ENCODE results near the gene ARFIP2. TPM values are rescaled to one million over a fixed set of nuclear protein-coding genes. Genes with fewer than 3 reads are reported as not detected.
A peak's percentile ranks its signal among the peaks of the same experiment; 100 is the strongest.

ARFIP2 gene
- total and polyA plus RNA-seq, 10 donors, result 23.4 to 72.7 (median 36.1) TPM

DNA sequence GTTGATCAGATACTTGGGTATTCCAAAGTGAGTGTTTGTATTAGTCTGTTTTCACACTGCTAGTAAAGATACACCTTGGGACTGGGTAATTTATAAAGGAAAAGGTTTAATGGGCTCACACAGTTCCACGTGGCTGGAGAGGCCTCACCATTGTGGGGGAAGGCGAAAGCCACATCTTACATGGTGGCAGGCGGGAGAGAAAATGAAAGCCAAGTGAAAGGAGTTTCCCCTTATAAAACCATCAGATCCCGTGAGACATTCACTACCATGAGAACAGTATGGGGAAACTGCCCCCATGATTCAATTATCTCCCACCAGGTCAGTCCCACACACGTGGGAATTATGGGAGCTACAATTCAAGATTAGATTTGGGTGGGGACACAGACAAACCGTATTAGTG lies 7.2 kb upstream of the ARFIP2 start:
- TF ChIP-seq POLR2A (IDR thresholded peaks at IDR 0.05) (no peak), POLR2AphosphoS5 (IDR thresholded peaks at IDR 0.05) (no peak)
- TF ChIP-seq, protein P1, sequence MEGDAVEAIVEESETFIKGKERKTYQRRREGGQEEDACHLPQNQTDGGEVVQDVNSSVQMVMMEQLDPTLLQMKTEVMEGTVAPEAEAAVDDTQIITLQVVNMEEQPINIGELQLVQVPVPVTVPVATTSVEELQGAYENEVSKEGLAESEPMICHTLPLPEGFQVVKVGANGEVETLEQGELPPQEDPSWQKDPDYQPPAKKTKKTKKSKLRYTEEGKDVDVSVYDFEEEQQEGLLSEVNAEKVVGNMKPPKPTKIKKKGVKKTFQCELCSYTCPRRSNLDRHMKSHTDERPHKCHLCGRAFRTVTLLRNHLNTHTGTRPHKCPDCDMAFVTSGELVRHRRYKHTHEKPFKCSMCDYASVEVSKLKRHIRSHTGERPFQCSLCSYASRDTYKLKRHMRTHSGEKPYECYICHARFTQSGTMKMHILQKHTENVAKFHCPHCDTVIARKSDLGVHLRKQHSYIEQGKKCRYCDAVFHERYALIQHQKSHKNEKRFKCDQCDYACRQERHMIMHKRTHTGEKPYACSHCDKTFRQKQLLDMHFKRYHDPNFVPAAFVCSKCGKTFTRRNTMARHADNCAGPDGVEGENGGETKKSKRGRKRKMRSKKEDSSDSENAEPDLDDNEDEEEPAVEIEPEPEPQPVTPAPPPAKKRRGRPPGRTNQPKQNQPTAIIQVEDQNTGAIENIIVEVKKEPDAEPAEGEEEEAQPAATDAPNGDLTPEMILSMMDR (IDR thresholded peaks at IDR 0.05 in 8 of 11, conservative IDR thresholded peaks at IDR 0.05 in 3 of 11), result no peak
- intact Hi-C loops (cut with DNase I; ENCODE audit: low total_unique reads), result no loop called here
- DNase-seq, result no peak
- WGBS, 5 donors, result 74 to 95% (median 86%) methylated on average over 6 of the region's 6 CpGs
- no peak overlapping the region for H3K4me3 ChIP-seq
- peaks cover 0 to 99% (median 42%) of the 10 kb centered on the region in 6 donors for H3K36me3 ChIP-seq
- no peak overlapping the region for H3K27ac ChIP-seq
- H3K4me1 ChIP-seq, result peaks cover 3 to 45% (median 15%) of the 10 kb centered on the region in 6 donors
- no peaks in the 10 kb centered on the region for H3K9me3 ChIP-seq
- H3K27me3 ChIP-seq (replicated peaks in 1 of 7), result no peaks in the 10 kb centered on the region

DNA sequence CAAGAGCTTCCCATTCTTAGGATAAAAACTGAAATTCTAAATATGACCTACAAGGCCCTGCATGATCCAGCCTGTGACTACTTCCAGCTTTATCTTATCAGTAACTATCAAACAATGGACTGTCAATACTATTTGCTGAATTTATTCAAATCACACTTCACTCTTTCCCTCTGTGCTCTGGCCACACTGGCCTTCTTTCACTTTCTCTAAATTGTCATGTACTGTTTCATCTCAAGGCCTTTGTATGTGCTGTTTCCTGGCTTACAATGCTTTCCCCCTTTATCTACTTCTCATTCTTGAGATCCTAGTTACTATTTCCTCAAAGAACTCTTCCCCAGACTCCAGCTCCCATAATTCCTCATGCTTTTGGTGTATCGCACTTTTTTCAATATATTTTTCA lies 5.8 kb upstream of the ARFIP2 start:
- no peak for DNase-seq
- Histone ChIP-seq H3K4me3 (no peak overlapping the region), H3K27ac (peak overlapping the region in 7 of 8 donors; percentile 17 to 73 (median 26)), H3K9me3 (no peaks in the 10 kb centered on the region), H3K4me1 (peaks cover 14 to 59% (median 29%) of the 10 kb centered on the region in 6 donors), H3K36me3 (peaks cover 0 to 97% (median 45%) of the 10 kb centered on the region in 6 donors), H3K27me3 (replicated peaks in 1 of 7) (no peaks in the 10 kb centered on the region)
- WGBS, 5 donors, result 71 to 93% (median 82%) methylated on average over 1 of the region's 1 CpG
- intact Hi-C loops (cut with DNase I; ENCODE audit: low total_unique reads), result no loop called here
- TF ChIP-seq POLR2AphosphoS5 (IDR thresholded peaks at IDR 0.05) (no peak), POLR2A (IDR thresholded peaks at IDR 0.05) (no peak)
- TF ChIP-seq, protein P1 (IDR thresholded peaks at IDR 0.05 in 8 of 11, conservative IDR thresholded peaks at IDR 0.05 in 3 of 11), result no peak

DNA sequence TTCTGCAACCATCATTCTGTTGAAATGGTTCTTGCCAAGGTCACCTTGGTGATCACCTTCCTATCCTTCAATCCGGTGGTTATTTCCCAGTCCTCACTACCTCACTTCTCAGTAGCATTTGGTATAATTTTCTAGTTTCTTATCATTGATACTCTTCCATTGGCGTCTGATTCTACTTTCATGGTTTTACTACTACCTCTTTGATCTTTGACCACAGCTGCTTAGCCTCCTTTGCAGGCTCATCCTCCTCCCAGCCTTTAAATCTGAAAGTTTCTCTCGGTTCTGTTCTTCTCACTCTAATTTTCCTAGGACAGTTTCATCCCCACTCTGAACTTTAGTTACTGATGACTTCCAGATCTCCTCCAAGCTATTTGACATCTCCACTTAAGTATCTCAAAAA lies 5.1 kb upstream of the ARFIP2 start:
- H3K4me3 ChIP-seq, result no peak overlapping the region
- no peaks in the 10 kb centered on the region for H3K27me3 ChIP-seq (replicated peaks in 1 of 7)
- no peaks in the 10 kb centered on the region for H3K9me3 ChIP-seq
- peaks cover 0 to 91% (median 43%) of the 10 kb centered on the region in 6 donors for H3K36me3 ChIP-seq
- TF ChIP-seq POLR2A (IDR thresholded peaks at IDR 0.05) (no peak), POLR2AphosphoS5 (IDR thresholded peaks at IDR 0.05) (no peak)
- TF ChIP-seq, protein P1 (IDR thresholded peaks at IDR 0.05 in 8 of 11, conservative IDR thresholded peaks at IDR 0.05 in 3 of 11), result no peak
- H3K4me1 ChIP-seq, result peaks cover 15 to 63% (median 33%) of the 10 kb centered on the region in 6 donors
- intact Hi-C loops (cut with DNase I; ENCODE audit: low total_unique reads), result no loop called here
- H3K27ac ChIP-seq, result peak overlapping the region in 6 of 8 donors; percentile 17 to 73 (median 34)
- DNase-seq, result no peak
- WGBS, 5 donors, result 71 to 86% (median 82%) methylated on average over 3 of the region's 3 CpGs

DNA sequence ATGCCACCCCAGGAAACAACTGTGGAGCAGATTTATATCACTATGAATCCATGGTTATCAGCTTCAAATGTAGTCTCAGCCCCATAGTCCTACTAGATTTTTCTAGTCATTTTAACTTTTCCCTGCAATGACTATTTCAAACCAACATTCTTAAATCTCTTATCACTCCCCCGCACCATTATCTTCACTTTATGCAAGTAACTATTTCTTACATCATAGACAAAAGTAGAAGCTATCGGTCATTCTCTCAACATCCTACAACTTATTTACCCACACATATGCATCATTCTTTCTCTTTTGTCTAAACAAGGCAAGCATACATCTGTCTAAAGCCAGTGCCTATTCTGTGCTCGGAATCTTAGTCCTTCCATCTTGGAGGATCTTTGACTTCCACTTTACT lies 4.5 kb upstream of the ARFIP2 start:
- 83 to 96% (median 95%) methylated on average over 3 of the region's 3 CpGs for WGBS, 5 donors
- H3K4me1 ChIP-seq, result peaks cover 16 to 67% (median 35%) of the 10 kb centered on the region in 6 donors
- TF ChIP-seq, protein P1 (IDR thresholded peaks at IDR 0.05 in 8 of 11, conservative IDR thresholded peaks at IDR 0.05 in 3 of 11), result no peak
- TF ChIP-seq POLR2AphosphoS5 (IDR thresholded peaks at IDR 0.05), result no peak
- no peak for TF ChIP-seq POLR2A (IDR thresholded peaks at IDR 0.05)
- peaks cover 0 to 85% (median 43%) of the 10 kb centered on the region in 6 donors for H3K36me3 ChIP-seq
- DNase-seq, result no peak
- H3K27me3 ChIP-seq (replicated peaks in 1 of 7), result no peaks in the 10 kb centered on the region
- H3K27ac ChIP-seq, result no peak overlapping the region
- no peaks in the 10 kb centered on the region for H3K9me3 ChIP-seq
- no peak overlapping the region for H3K4me3 ChIP-seq
- intact Hi-C loops (cut with DNase I; ENCODE audit: low total_unique reads), result no loop called here

Measured in spleen (tissue), 11 donors.